OCI-LY7 (cell line): ENCODE data around the gene C1QL4. TPM values are rescaled to one million over a fixed set of nuclear protein-coding genes. Genes with fewer than 3 reads are reported as not detected.
A peak's percentile ranks its signal among the peaks of the same experiment; 100 is the strongest.

Experiments used
- BruUV-seq: library from RNA; stranded (reverse); fragments of 400-500 nt; replicated peaks from 2 replicates; lab custom pipeline; 2021; lab: Mats Ljungman, UMichigan
- CTCF ChIA-PET: fragments of 300-600 bp; sonication (Branson Sonifier 250); formaldehyde crosslinking; loops from one replicate; lab custom pipeline; 2022; ENCODE audit warnings: antibody characterized with exemption; ENCODE audit not compliant: unreplicated experiment; lab: Charles Lee
- POLR2A ChIA-PET: fragments of 300-600 bp; sonication (Branson Sonifier 250); formaldehyde crosslinking; loops from one replicate; lab custom pipeline; 2022; ENCODE audit warnings: antibody characterized with exemption; lab: Charles Lee
- DNase-seq: peaks from one replicate; pipeline ENCODE4 v3.0.0-alpha.2; 2015; ENCODE audit warnings: low spot score
- H2AFZ ChIP-seq: fragments of 200-600 bp; sonication (generic), shearing (Covaris generic); 2 replicates; pipeline ENCODE4 v1.6.1; 2014; ENCODE audit warnings: mild to moderate bottlenecking, antibody characterized with exemption, low read length, moderate library complexity
- H3K27ac ChIP-seq: fragments of 200-600 bp; sonication (generic); 2 replicates; pipeline ENCODE4 v1.5.1; 2014; ENCODE audit warnings: mixed run types, low read depth, mild to moderate bottlenecking, moderate library complexity, low read length, inconsistent platforms; ENCODE audit not compliant: poor library complexity, severe bottlenecking
- H3K36me3 ChIP-seq: fragments of 200-600 bp; sonication (generic); 2 replicates; pipeline ENCODE4 v1.6.1; 2014; ENCODE audit warnings: mild to moderate bottlenecking, antibody characterized with exemption, low read length, moderate library complexity, mixed read lengths; ENCODE audit not compliant: insufficient read depth
- H3K4me1 ChIP-seq: fragments of 200-600 bp; sonication (generic); 2 replicates; pipeline ENCODE4 v1.5.1; 2014; ENCODE audit warnings: mild to moderate bottlenecking, low read length; ENCODE audit not compliant: insufficient read depth, poor library complexity, severe bottlenecking
- H3K4me2 ChIP-seq: fragments of 200-600 bp; sonication (generic); 2 replicates; pipeline ENCODE4 v1.6.1; 2014; ENCODE audit warnings: mild to moderate bottlenecking, low read length
- H3K4me3 ChIP-seq: fragments of 200-600 bp; sonication (generic); 2 replicates; pipeline ENCODE4 v1.5.1; 2014; ENCODE audit warnings: mild to moderate bottlenecking, low read depth, low read length; ENCODE audit not compliant: poor library complexity, severe bottlenecking
- H3K79me2 ChIP-seq: fragments of 200-600 bp; sonication (generic); 2 replicates; pipeline ENCODE4 v1.6.1; 2016; ENCODE audit warnings: low read depth, mild to moderate bottlenecking, low read length, moderate library complexity, mixed read lengths; ENCODE audit not compliant: insufficient read depth
- H3K9me2 ChIP-seq: fragments of 200-600 bp; sonication (generic); 2 replicates; pipeline ENCODE4 v1.6.1; 2016; ENCODE audit warnings: mild to moderate bottlenecking, low read length, mixed read lengths; ENCODE audit not compliant: insufficient read depth
- H3K9me3 ChIP-seq: fragments of 200-600 bp; sonication (generic); 2 replicates; pipeline ENCODE4 v1.6.1; 2014; ENCODE audit warnings: mild to moderate bottlenecking, mixed run types, low read length, mixed read lengths
- H4K20me1 ChIP-seq: fragments of 200-600 bp; sonication (generic); 2 replicates; pipeline ENCODE4 v1.6.1; 2014; ENCODE audit warnings: mild to moderate bottlenecking, antibody characterized with exemption, low read length, moderate library complexity, mixed read lengths; ENCODE audit not compliant: insufficient read depth
- EZH2phosphoT487 ChIP-seq: fragments of 200-600 bp; sonication (generic); IDR thresholded peaks from 2 replicates; pipeline ENCODE4 v1.6.1; 2018; ENCODE audit warnings: low read depth, borderline replicate concordance, mild to moderate bottlenecking, mixed run types, antibody characterized with exemption, low read length, moderate library complexity, mixed read lengths
- intact Hi-C: fragments of 100-400 bp; cut with micrococcal nuclease; formaldehyde crosslinking; loops from one replicate; pipeline ENCODE4 v1.10.0; 2022; ENCODE audit not compliant: unreplicated experiment
- total RNA-seq, 2 experiments: library from RNA; depleted of rRNA in 1 of 2; stranded (reverse); fragments of >200 nt in 1 of 2; shearing (Covaris generic) in 1 of 2; gene quantifications; 2 replicates each; pipeline ENCODE4 v1.2.3, GENCODE V29; 2014 to 2022
- TF ChIP-seq, protein P1 (sequence below): fragments of 200-600 bp; sonication (generic); conservative IDR thresholded peaks from 2 replicates; pipeline ENCODE4 v1.5.1; 2014; ENCODE audit warnings: mild to moderate bottlenecking, antibody characterized with exemption, low read length, moderate library complexity, mixed read lengths

The C1QL4 gene
- total RNA-seq, 2 experiments from 2014 or later, result 0.19 TPM; not detected in 1

DNA sequence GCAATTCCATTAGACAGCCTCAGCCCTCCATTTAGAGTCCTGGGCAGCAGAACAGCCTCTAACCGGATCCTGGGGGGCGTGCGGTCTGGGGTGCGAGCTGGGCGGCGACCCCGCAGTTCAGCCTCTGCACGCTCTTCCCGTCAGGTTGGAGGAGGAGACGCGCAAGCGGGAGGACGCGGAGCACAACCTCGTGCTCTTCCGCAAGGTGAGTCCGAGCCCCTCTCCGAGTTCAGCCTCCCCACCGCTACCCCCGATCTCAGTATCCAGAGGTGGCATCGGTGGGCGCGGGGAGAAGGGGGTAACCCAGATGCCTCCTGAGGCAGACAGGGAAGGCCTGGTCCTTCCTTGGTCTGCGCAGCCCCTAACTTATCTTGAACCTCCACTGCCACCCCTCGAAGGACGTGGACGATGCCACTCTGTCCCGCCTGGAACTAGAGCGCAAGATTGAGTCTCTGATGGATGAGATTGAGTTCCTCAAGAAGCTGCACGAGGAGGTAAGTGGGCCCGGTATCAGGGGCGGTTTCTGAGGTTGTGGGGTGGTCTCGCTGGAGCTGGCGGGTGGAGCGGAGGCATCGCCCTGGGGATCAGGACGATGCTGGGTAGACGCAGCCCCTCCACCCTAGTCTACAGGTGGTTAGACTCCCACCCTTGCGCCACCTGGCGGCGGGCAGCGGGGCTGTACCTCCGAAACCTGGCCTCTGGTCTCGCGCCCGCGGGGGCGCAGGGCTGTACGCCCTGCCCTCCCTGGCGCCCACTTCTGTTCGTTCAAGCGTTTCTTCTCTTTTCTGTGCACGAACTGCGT, 40.8 kb downstream of the C1QL4 start:
- H3K27ac ChIP-seq, result no peak overlapping the region
- CTCF ChIA-PET, result interaction anchor here (0.5 kb wide), 1 partner anchor 789 kb away, joined by 3 read pairs; the partner anchor contains the start of gene SMARCD1
- no peaks in the 10 kb centered on the region for H3K9me3 ChIP-seq
- TF ChIP-seq EZH2phosphoT487, result no peak
- TF ChIP-seq, protein P1, sequence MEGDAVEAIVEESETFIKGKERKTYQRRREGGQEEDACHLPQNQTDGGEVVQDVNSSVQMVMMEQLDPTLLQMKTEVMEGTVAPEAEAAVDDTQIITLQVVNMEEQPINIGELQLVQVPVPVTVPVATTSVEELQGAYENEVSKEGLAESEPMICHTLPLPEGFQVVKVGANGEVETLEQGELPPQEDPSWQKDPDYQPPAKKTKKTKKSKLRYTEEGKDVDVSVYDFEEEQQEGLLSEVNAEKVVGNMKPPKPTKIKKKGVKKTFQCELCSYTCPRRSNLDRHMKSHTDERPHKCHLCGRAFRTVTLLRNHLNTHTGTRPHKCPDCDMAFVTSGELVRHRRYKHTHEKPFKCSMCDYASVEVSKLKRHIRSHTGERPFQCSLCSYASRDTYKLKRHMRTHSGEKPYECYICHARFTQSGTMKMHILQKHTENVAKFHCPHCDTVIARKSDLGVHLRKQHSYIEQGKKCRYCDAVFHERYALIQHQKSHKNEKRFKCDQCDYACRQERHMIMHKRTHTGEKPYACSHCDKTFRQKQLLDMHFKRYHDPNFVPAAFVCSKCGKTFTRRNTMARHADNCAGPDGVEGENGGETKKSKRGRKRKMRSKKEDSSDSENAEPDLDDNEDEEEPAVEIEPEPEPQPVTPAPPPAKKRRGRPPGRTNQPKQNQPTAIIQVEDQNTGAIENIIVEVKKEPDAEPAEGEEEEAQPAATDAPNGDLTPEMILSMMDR, result peak; percentile 91
- intact Hi-C loops, result no loop called here
- H3K79me2 ChIP-seq, result no peaks in the 10 kb centered on the region
- DNase-seq, result peak; percentile 69
- POLR2A ChIA-PET, result interaction anchor here (0.6 kb wide), 1 partner anchor 34 kb away, joined by 3 read pairs; no protein-coding TSS in a partner anchor
- H3K9me2 ChIP-seq, result no peaks in the 10 kb centered on the region
- H3K4me2 ChIP-seq, result peak overlapping the region; percentile 57
- no TSS peak for BruUV-seq
- H3K4me1 ChIP-seq, result peaks cover 8% of the 10 kb centered on the region
- H2AFZ ChIP-seq, result no peak overlapping the region
- H3K36me3 ChIP-seq, result no peaks in the 10 kb centered on the region
- H4K20me1 ChIP-seq, result no peaks in the 10 kb centered on the region
- no peak overlapping the region for H3K4me3 ChIP-seq

DNA sequence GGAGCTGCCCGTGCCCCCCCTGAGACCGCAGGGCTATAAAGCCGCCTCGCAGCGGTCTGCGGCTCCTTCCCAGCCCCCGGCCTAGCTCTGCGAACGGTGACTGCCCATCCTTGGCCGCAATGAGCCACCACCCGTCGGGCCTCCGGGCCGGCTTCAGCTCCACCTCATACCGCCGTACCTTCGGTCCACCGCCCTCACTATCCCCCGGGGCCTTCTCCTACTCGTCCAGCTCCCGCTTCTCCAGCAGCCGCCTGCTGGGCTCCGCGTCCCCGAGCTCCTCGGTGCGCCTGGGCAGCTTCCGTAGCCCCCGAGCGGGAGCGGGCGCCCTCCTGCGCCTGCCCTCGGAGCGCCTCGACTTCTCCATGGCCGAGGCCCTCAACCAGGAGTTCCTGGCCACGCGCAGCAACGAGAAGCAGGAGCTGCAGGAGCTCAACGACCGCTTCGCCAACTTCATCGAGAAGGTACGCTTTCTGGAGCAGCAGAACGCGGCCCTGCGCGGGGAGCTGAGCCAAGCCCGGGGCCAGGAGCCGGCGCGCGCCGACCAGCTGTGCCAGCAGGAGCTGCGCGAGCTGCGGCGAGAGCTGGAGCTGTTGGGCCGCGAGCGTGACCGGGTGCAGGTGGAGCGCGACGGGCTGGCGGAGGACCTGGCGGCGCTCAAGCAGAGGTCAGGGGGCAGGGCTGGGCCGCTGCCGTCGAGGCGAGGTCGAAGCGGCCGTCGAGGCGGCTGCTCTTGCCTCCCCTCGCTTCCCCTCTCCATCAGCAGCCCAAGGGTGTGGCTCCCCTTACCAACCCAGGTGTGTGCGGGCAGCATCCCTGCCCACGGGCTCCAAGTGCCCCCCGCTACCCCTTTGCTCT, 41.7 kb downstream of the C1QL4 start, which contains the start of gene PRPH:
Gene PRPH (plus strand): TSS at position 66 of the 855 bp plus-strand sequence. CDS start 54 bp downstream, at position 120.
- H3K4me3 ChIP-seq, result no peak within 1 kb of the TSS
- BruUV-seq, result no TSS peak
- no peak for DNase-seq
- no peaks in the 10 kb centered on the region for H3K36me3 ChIP-seq
- ChIA-PET POLR2A (interaction anchor here (0.6 to 1.4 kb wide), 3 partner anchors 16 to 33 kb away, joined by 3 read pairs; no protein-coding TSS in a partner anchor), CTCF (no interaction called here)
- no peak within 1 kb of the TSS for H3K27ac ChIP-seq
- no peaks in the 10 kb centered on the region for H3K9me2 ChIP-seq
- no peaks in the 10 kb centered on the region for H4K20me1 ChIP-seq
- TF ChIP-seq, protein P1, result no peak
- no peak for TF ChIP-seq EZH2phosphoT487
- H3K9me3 ChIP-seq, result no peaks in the 10 kb centered on the region
- intact Hi-C loops, result no loop called here
- no peaks in the 10 kb centered on the region for H3K79me2 ChIP-seq
- no peak within 1 kb of the TSS for H3K4me2 ChIP-seq
- no peak within 1 kb of the TSS for H2AFZ ChIP-seq
- peaks cover 8% of the 10 kb centered on the region for H3K4me1 ChIP-seq
